ENCODE results near the gene GET4. TPM values are rescaled to one million over a fixed set of nuclear protein-coding genes. Genes with fewer than 3 reads are reported as not detected.

GET4 gene
- total and polyA plus RNA-seq, 2 of the 4 experiments (the other 2 are of a cell fraction) = 11.3 to 30.9 TPM

DNA sequence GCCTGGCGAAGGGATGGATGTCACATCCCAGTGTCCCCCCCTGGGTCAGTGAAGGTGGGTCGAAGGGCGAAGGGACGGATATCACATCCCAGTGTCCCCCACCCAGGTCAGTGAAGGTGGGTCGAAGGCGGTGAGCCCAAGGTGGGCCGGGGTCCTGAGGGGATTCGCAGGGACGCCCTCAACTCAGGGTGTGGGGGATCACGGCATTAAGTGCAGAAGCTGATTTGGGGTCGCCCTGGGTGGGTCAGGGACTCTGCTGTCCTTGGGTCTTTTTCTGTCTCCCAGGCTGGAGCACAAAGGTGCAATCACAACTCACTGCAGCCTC lies 56.3 kb downstream of the GET4 start:
- Histone ChIP-seq H2BK120ac (ENCODE audit: low read depth, low read length) (no peak overlapping the region), H2BK5ac (ENCODE audit: low read depth, low read length, poor library complexity, severe bottlenecking) (no peak overlapping the region), H3K27ac (ENCODE audit: insufficient read depth, low read length) (no peak overlapping the region), H3K36me3 (ENCODE audit: control insufficient read depth, insufficient read depth, low read length) (no peaks in the 10 kb centered on the region), H3K4me1 (ENCODE audit: control insufficient read depth, insufficient read depth, low read length) (peaks cover 2% of the 10 kb centered on the region), H3K4ac (ENCODE audit: low read depth, low read length) (no peak overlapping the region), H3K18ac (ENCODE audit: low read depth, low read length) (no peak overlapping the region), H3K14ac (replicated peaks; ENCODE audit: low read depth, low read length) (no peak overlapping the region), H4K8ac (ENCODE audit: low read depth in 2 of 2, low read length in 2 of 2) (no peak overlapping the region), H2AK5ac (ENCODE audit: low read depth, low read length) (no peak overlapping the region), H3K56ac (ENCODE audit: extremely low read depth, insufficient read depth, low read length) (no peak overlapping the region), H3K9me3 (ENCODE audit: control insufficient read depth, insufficient read depth, low read length) (no peaks in the 10 kb centered on the region), H4K91ac (ENCODE audit: insufficient read depth, low read depth, low read length) (no peak overlapping the region), H2BK15ac (ENCODE audit: low read depth, low read length) (no peak overlapping the region), H2BK20ac (ENCODE audit: low read depth, low read length) (no peak overlapping the region), H3K9ac (ENCODE audit: low read depth, low read length) (no peak overlapping the region), H3K27me3 (ENCODE audit: control insufficient read depth, insufficient read depth, low read length) (no peaks in the 10 kb centered on the region), H3K23ac (ENCODE audit: low read depth, low read length) (no peak overlapping the region), H2AK9ac (replicated peaks; ENCODE audit: low read depth, low read length, poor library complexity) (no peak overlapping the region), H3K4me2 (ENCODE audit: low read depth, low read length) (no peak overlapping the region), H3K79me1 (ENCODE audit: low read depth in 1 of 2, low read length in 2 of 2) (no peaks in the 10 kb centered on the region), H3K4me3 (ENCODE audit: insufficient read depth, low read depth, low read length) (no peak overlapping the region), H3K9me1 (ENCODE audit: insufficient read depth, low read length) (no peaks in the 10 kb centered on the region), H4K5ac (ENCODE audit: low read depth, low read length) (no peak overlapping the region), H2AFZ (replicated peaks; ENCODE audit: low read length, poor library complexity) (no peak overlapping the region), H4K20me1 (ENCODE audit: insufficient read depth, low read length) (no peaks in the 10 kb centered on the region)
- intact Hi-C loops (cut with micrococcal nuclease) = no loop called here
- ATAC-seq (ENCODE audit: low read depth) (no peak), DNase-seq (no peak)
- CTCF ChIA-PET = no interaction called here
- TF ChIP-seq, protein P1, sequence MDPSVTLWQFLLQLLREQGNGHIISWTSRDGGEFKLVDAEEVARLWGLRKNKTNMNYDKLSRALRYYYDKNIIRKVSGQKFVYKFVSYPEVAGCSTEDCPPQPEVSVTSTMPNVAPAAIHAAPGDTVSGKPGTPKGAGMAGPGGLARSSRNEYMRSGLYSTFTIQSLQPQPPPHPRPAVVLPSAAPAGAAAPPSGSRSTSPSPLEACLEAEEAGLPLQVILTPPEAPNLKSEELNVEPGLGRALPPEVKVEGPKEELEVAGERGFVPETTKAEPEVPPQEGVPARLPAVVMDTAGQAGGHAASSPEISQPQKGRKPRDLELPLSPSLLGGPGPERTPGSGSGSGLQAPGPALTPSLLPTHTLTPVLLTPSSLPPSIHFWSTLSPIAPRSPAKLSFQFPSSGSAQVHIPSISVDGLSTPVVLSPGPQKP (IDR thresholded peaks at IDR 0.05; ENCODE audit: borderline replicate concordance, low read depth, low read length) = no peak
- TF ChIP-seq RFX5 (IDR thresholded peaks at IDR 0.05; ENCODE audit: low read depth, low read length) (no peak), CHD1 (IDR thresholded peaks at IDR 0.05; ENCODE audit: low read depth, low read length) (no peak), RAD21 (IDR thresholded peaks at IDR 0.05; ENCODE audit: low read length) (no peak), RCOR1 (IDR thresholded peaks at IDR 0.05; ENCODE audit: insufficient replicate concordance, low read length) (no peak), POLR2A (IDR thresholded peaks at IDR 0.05; ENCODE audit: low read depth, low read length) (no peak), MAZ (IDR thresholded peaks at IDR 0.05; ENCODE audit: borderline replicate concordance, low read depth, low read length) (no peak), MAFK (IDR thresholded peaks at IDR 0.05; ENCODE audit: low read depth, low read length) (no peak), CEBPB (IDR thresholded peaks at IDR 0.05; ENCODE audit: low read depth, low read length) (no peak), SMC3 (IDR thresholded peaks at IDR 0.05; ENCODE audit: low read depth, low read length) (no peak), FOS (IDR thresholded peaks at IDR 0.05; ENCODE audit: low read depth, low read length) (no peak)
- TF ChIP-seq, protein P2, sequence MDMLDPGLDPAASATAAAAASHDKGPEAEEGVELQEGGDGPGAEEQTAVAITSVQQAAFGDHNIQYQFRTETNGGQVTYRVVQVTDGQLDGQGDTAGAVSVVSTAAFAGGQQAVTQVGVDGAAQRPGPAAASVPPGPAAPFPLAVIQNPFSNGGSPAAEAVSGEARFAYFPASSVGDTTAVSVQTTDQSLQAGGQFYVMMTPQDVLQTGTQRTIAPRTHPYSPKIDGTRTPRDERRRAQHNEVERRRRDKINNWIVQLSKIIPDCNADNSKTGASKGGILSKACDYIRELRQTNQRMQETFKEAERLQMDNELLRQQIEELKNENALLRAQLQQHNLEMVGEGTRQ (IDR thresholded peaks at IDR 0.05; ENCODE audit: low read depth, low read length) = no peak
- TF ChIP-seq, protein P3, sequence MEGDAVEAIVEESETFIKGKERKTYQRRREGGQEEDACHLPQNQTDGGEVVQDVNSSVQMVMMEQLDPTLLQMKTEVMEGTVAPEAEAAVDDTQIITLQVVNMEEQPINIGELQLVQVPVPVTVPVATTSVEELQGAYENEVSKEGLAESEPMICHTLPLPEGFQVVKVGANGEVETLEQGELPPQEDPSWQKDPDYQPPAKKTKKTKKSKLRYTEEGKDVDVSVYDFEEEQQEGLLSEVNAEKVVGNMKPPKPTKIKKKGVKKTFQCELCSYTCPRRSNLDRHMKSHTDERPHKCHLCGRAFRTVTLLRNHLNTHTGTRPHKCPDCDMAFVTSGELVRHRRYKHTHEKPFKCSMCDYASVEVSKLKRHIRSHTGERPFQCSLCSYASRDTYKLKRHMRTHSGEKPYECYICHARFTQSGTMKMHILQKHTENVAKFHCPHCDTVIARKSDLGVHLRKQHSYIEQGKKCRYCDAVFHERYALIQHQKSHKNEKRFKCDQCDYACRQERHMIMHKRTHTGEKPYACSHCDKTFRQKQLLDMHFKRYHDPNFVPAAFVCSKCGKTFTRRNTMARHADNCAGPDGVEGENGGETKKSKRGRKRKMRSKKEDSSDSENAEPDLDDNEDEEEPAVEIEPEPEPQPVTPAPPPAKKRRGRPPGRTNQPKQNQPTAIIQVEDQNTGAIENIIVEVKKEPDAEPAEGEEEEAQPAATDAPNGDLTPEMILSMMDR (conservative IDR thresholded peaks at IDR 0.05; ENCODE audit: low read depth, low read length) = no peak
- BruUV-seq (replicated peaks) = no TSS peak
- 81% methylated on average over 5 of the region's 11 CpGs; no CpG with 5 or more reads in 1 of the 2 experiments for WGBS, 2 experiments (ENCODE audit: extremely low coverage in 2 of 2, insufficient read length in 1 of 2)
- dilution Hi-C loops (cut with HindIII; ENCODE audit: low sequenced_read_pairs, unreplicated experiment) = no loop called here
- in situ Hi-C loops (cut with MboI; ENCODE audit: low sequenced_read_pairs) = no loop called here
- POLR2A ChIA-PET (ENCODE audit: unreplicated experiment) = no interaction called here

All from IMR-90 (cell line).